Measurements from ENCODE around the gene ABCB11. TPM values are rescaled to one million over a fixed set of nuclear protein-coding genes. Genes with fewer than 3 reads are reported as not detected.

Gene ABCB11
- total and polyA plus RNA-seq, 9 of the 15 experiments (the other 6 are each of a cell fraction or from before 2014, with no cell fraction given), result 0.04 to 0.51 (median 0.10) TPM; not detected in 1

DNA sequence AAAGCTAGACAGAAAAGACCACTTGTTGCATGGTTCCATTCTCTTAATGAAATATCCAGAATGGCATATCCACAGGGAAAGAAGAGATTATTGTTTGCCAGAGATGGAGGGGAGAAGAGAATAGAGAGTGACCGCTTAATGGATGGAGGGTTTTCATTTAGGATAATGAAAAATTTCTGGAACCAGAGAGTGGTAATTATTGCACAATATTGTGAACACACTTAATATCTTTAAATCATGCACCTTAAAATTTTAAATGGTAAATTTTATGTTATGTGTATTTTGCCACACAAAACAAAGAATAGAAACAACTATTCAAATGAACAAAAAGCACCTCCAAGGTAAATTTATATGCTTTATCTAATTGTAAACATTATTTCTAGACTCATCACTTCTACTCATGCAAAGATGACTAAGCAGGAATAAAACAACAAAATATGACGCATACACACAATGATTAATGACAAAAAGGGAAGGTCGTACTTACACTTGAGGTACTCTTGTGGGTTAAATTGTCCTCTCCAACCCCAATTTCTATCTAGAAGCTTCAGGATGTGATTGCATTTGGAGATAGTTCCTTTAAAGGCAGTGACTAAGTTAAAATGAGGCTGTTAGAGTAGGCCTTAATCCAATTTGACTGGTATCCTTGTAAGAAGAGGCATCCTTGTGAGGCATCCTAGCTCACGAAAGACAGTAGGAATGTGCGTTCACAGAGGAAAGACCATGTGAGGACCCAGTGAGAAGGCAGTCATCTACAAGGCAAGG is 19.5 kb upstream of the ABCB11 start (continued):
- TF ChIP-seq NR1H2 (CRISPR knock-in tag; IDR thresholded peaks at IDR 0.05), result no peak
- no peak for TF ChIP-seq XRCC4 (IDR thresholded peaks at IDR 0.05; ENCODE audit: extremely low read depth, insufficient read depth, insufficient read length)
- TF ChIP-seq FOS (IDR thresholded peaks at IDR 0.05; ENCODE audit: extremely low read depth, insufficient read length), result no peak
- TF ChIP-seq, protein P1, sequence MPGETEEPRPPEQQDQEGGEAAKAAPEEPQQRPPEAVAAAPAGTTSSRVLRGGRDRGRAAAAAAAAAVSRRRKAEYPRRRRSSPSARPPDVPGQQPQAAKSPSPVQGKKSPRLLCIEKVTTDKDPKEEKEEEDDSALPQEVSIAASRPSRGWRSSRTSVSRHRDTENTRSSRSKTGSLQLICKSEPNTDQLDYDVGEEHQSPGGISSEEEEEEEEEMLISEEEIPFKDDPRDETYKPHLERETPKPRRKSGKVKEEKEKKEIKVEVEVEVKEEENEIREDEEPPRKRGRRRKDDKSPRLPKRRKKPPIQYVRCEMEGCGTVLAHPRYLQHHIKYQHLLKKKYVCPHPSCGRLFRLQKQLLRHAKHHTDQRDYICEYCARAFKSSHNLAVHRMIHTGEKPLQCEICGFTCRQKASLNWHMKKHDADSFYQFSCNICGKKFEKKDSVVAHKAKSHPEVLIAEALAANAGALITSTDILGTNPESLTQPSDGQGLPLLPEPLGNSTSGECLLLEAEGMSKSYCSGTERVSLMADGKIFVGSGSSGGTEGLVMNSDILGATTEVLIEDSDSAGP (CRISPR knock-in tag; IDR thresholded peaks at IDR 0.05), result no peak
- TF ChIP-seq CCNT2 (IDR thresholded peaks at IDR 0.05; ENCODE audit: borderline replicate concordance, extremely low read depth, insufficient read length, low read depth, low read length), result peak; percentile 71
- TF ChIP-seq, protein P2, sequence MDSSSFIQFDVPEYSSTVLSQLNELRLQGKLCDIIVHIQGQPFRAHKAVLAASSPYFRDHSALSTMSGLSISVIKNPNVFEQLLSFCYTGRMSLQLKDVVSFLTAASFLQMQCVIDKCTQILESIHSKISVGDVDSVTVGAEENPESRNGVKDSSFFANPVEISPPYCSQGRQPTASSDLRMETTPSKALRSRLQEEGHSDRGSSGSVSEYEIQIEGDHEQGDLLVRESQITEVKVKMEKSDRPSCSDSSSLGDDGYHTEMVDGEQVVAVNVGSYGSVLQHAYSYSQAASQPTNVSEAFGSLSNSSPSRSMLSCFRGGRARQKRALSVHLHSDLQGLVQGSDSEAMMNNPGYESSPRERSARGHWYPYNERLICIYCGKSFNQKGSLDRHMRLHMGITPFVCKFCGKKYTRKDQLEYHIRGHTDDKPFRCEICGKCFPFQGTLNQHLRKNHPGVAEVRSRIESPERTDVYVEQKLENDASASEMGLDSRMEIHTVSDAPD (CRISPR knock-in tag; IDR thresholded peaks at IDR 0.05), result no peak
- TF ChIP-seq NFE2 (IDR thresholded peaks at IDR 0.05; ENCODE audit: low read depth), result peak; percentile 98
- TF ChIP-seq MCM2 (IDR thresholded peaks at IDR 0.05; ENCODE audit: low read depth), result no peak
- no peak for TF ChIP-seq ZNF780A (CRISPR knock-in tag; IDR thresholded peaks at IDR 0.05)
- TF ChIP-seq POU5F1 (IDR thresholded peaks at IDR 0.05; ENCODE audit: borderline replicate concordance, low read depth, low read length, partially characterized antibody), result no peak
- 0 out of 2 replicates have a peak, but pooled peaks have one; percentile 25 for TF ChIP-seq HMG20A (CRISPR knock-in tag; conservative IDR thresholded peaks at IDR 0.05)
- TF ChIP-seq ZKSCAN1 (IDR thresholded peaks at IDR 0.05; ENCODE audit: low read depth, low read length), result no peak
- TF ChIP-seq HNRNPK (IDR thresholded peaks at IDR 0.05; ENCODE audit: low read depth, low read length, poor library complexity, severe bottlenecking), result no peak
- TF ChIP-seq ARID2 (IDR thresholded peaks at IDR 0.05), result no peak
- TF ChIP-seq IFI16 (CRISPR knock-in tag; IDR thresholded peaks at IDR 0.05), result no peak
- peak; percentile 93 for TF ChIP-seq CBFA2T3 (IDR thresholded peaks at IDR 0.05)
- peak; percentile 80; the same call in 1 of the 2 replicates for TF ChIP-seq ESRRA (IDR thresholded peaks at IDR 0.05; ENCODE audit: borderline replicate concordance, low read depth)
- TF ChIP-seq, protein P3, sequence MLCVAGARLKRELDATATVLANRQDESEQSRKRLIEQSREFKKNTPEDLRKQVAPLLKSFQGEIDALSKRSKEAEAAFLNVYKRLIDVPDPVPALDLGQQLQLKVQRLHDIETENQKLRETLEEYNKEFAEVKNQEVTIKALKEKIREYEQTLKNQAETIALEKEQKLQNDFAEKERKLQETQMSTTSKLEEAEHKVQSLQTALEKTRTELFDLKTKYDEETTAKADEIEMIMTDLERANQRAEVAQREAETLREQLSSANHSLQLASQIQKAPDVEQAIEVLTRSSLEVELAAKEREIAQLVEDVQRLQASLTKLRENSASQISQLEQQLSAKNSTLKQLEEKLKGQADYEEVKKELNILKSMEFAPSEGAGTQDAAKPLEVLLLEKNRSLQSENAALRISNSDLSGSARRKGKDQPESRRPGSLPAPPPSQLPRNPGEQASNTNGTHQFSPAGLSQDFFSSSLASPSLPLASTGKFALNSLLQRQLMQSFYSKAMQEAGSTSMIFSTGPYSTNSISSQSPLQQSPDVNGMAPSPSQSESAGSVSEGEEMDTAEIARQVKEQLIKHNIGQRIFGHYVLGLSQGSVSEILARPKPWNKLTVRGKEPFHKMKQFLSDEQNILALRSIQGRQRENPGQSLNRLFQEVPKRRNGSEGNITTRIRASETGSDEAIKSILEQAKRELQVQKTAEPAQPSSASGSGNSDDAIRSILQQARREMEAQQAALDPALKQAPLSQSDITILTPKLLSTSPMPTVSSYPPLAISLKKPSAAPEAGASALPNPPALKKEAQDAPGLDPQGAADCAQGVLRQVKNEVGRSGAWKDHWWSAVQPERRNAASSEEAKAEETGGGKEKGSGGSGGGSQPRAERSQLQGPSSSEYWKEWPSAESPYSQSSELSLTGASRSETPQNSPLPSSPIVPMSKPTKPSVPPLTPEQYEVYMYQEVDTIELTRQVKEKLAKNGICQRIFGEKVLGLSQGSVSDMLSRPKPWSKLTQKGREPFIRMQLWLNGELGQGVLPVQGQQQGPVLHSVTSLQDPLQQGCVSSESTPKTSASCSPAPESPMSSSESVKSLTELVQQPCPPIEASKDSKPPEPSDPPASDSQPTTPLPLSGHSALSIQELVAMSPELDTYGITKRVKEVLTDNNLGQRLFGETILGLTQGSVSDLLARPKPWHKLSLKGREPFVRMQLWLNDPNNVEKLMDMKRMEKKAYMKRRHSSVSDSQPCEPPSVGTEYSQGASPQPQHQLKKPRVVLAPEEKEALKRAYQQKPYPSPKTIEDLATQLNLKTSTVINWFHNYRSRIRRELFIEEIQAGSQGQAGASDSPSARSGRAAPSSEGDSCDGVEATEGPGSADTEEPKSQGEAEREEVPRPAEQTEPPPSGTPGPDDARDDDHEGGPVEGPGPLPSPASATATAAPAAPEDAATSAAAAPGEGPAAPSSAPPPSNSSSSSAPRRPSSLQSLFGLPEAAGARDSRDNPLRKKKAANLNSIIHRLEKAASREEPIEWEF (CRISPR knock-in tag; IDR thresholded peaks at IDR 0.05), result no peak
